ENCODE data around the gene MAN1A1. TPM values are rescaled to one million over a fixed set of nuclear protein-coding genes. Genes with fewer than 3 reads are reported as not detected.
A peak's percentile ranks its signal among the peaks of the same experiment; 100 is the strongest.
"Not testable (repeated sequence)": the region's sequence is repeated elsewhere in the genome, so short reads cannot be mapped to it uniquely, and the experiment has no call there.

Gene MAN1A1
- total RNA-seq, 2 experiments from 2014 or later: 34.8 to 38.4 TPM

DNA sequence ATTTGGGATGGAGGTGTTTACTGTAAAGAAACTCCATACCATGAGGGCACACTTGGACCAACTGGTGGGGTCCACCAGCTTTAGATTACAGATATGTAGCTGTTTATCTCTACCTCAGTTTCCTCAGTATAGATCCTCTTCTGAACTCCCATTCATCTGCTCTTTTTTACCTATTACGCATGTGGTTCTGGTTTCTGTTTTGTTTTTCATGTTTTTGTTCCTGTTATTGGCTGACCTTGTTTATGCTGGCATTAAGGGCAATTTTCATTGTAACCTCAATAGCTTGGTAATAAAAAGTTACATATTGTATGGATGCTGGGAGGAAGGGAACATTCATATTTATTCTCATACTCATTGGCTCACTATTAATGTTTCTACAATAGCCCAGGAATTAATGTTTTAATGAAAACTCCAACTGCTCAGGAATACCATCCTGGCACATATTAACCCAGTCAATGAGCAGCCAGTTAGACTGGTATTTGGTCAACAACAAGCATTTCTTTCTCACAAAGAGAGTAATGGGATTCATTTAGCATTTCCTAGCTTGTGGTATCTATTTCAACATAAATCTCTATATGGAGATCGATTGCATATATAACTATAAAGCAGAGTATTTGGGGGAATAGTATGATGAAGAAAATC, 187.3 kb downstream of the MAN1A1 start:
- H3K27me3 Mint-ChIP-seq: peaks cover 38% of the 10 kb centered on the region
- H3K4me3 Mint-ChIP-seq: no peak overlapping the region
- CTCF ChIA-PET: interaction anchor here (0.5 to 0.8 kb wide), 2 partner anchors 19 to 42 kb away, joined by 3 read pairs; no protein-coding TSS in a partner anchor
- H3K27ac Mint-ChIP-seq: no peak overlapping the region
- no peaks in the 10 kb centered on the region for H3K36me3 Mint-ChIP-seq
- peaks cover 2% of the 10 kb centered on the region for H3K4me1 Mint-ChIP-seq
- DNase-seq (no peak), ATAC-seq (no peak)
- no peaks in the 10 kb centered on the region for H3K9me3 Mint-ChIP-seq (ENCODE audit: low read depth)

DNA sequence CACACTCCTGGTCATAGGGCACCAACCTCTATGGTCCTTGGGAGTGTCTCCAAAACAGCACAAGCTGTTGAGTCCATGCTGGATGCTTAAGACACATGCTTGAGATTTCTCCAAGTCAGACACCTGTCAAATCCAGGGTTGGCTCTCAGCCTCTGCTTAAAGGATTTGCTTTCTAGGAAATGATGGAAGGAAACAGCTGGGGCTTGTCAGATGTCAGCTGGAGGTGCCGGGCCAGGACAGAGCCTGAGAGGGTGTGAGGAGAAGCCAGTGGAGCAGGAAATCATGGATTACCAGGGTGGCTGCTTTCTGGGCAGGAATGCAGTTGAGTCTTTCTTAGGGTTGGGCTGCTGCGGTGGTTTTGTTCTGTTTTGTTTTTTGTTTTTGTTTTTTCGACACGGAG, 188.1 kb downstream of the MAN1A1 start:
- Mint-ChIP-seq H3K27me3 (peaks cover 32% of the 10 kb centered on the region), H3K27ac (no peak overlapping the region), H3K9me3 (ENCODE audit: low read depth) (no peaks in the 10 kb centered on the region), H3K36me3 (no peaks in the 10 kb centered on the region), H3K4me3 (no peak overlapping the region), H3K4me1 (peaks cover 2% of the 10 kb centered on the region)
- no peak for DNase-seq
- ATAC-seq: no peak
- CTCF ChIA-PET: no interaction called here

DNA sequence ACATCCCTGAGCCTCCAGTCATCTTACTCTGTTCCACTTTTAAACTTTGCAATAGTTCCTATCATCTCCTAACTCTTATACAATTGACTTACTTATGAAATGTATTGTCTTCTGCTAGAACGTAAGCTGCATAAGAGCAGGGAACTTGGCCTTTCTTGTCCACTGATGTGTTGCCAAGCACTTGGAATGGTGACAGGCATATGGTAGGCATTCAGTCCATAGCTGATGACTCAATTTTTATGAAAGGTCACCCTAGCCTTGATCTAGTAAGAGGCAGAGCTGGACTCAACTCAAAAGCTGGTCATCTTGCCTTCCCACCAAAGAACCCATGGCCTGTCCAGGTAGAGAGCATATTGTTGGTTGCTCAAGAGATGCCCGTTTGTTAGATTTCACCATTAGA, 188.7 kb downstream of the MAN1A1 start:
- CTCF ChIA-PET: no interaction called here

DNA sequence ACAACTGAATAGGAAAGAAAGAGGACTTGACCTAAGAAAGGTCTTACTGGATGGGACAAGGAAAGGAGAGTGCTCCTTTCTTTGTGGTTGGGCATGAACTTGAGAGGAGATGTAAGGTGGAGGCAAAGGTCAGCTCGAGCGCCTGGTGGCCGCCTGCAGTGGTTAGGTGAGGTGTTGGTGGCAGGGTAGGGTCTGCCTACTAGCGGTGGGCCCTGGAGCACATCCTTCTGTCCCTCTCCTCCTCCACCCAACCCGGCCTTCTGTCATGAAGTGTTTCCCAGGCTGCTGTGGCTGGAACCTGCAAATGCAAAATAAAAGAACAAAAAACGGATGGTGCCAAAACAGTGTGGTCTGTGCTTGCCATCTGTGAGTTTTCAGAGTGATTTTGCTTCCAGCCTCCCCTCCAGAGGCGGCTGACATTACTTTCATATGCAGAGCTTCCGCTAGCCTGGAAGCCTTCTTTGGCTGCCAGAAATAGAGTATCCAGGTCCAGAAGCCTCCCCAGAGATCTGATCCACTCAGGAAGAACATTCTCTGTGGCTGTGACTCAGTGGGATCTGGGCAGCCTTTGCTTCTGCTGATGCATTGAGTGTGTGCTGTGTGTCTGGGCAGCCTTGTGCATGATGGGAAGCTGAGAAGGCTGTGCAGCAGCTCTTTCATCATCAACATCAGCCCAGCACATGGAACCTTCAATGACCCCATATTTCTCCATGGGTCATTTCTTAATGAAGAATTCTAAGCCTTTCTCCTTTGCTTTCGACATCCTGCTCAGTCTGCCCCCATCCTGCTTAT, 191.3 kb downstream of the MAN1A1 start:
- Mint-ChIP-seq H3K36me3 (no peaks in the 10 kb centered on the region), H3K27me3 (peaks cover 33% of the 10 kb centered on the region), H3K9me3 (ENCODE audit: low read depth) (no peaks in the 10 kb centered on the region), H3K4me3 (no peak overlapping the region), H3K4me1 (peaks cover 3% of the 10 kb centered on the region), H3K27ac (no peak overlapping the region)
- DNase-seq (no peak), ATAC-seq (no peak)
- CTCF ChIA-PET: interaction anchor here (1.9 kb wide), 1 partner anchor 9 kb away, joined by 5 read pairs; no protein-coding TSS in a partner anchor

More for the DNA sequence above, 188.7 kb downstream of the MAN1A1 start:
- H3K27ac Mint-ChIP-seq: no peak overlapping the region
- peaks cover 30% of the 10 kb centered on the region for H3K27me3 Mint-ChIP-seq
- H3K4me3 Mint-ChIP-seq: no peak overlapping the region
- no peaks in the 10 kb centered on the region for H3K36me3 Mint-ChIP-seq
- H3K4me1 Mint-ChIP-seq: peaks cover 2% of the 10 kb centered on the region
- no peak for DNase-seq
- no peak for ATAC-seq
- no peaks in the 10 kb centered on the region for H3K9me3 Mint-ChIP-seq (ENCODE audit: low read depth)

DNA sequence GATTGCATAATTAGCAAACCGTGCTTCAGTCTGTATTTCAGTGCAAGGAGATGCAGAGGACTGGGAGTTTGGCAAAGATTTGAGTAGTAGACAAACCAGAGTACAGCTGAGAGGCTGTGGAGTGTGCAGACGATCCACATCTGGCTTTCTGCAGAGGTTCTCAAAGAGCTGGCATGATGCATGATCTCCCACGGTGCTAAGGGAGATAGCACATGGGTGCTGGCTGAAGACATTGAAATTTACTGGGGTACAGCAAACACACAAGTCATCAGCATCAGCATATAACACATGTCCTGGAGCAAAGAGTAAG, 192.1 kb downstream of the MAN1A1 start:
- DNase-seq (no peak), ATAC-seq (no peak)
- Mint-ChIP-seq H3K27me3 (peaks cover 34% of the 10 kb centered on the region), H3K4me3 (no peak overlapping the region), H3K27ac (no peak overlapping the region), H3K9me3 (ENCODE audit: low read depth) (no peaks in the 10 kb centered on the region), H3K36me3 (no peaks in the 10 kb centered on the region), H3K4me1 (peaks cover 3% of the 10 kb centered on the region)
- CTCF ChIA-PET: no interaction called here

DNA sequence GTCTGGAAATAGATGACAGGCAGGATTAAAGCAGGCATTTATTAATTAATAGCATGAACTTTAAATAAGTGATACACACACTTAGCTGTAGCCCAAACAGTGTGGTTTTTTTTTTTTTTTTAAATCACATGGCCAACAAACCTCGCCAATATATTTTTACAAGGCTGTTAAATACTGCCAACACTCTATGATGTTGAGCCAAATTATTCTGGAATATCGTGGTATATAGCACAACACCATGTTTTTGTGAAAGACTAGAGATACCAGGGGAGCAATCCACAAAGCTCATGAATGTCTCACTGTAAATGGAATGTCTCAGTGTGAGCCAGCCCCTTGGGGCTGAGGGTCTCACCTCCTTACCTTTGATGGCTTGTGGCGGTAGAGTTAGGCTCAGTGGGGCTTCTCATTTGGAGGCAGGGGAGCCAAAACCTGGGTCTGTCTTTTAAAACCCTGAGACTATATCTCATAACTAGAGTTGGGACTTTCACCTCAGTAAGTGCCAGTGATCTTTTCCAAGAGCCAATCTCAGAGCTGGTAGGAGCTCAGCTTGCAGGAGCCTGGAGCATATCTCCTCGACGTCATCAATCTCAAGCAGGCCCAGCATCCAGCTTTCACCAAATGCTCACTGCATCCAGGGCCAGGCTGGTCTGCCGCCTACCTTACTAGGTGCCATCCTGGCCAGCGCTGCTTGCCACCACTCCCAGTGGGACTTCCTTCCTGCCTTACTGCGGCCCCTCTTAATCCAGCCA, 192.6 kb downstream of the MAN1A1 start:
- no peak for ATAC-seq
- peaks cover 2% of the 10 kb centered on the region for H3K4me1 Mint-ChIP-seq
- no peak overlapping the region for H3K27ac Mint-ChIP-seq
- H3K4me3 Mint-ChIP-seq: no peak overlapping the region
- DNase-seq: no peak
- no peaks in the 10 kb centered on the region for H3K36me3 Mint-ChIP-seq
- CTCF ChIA-PET: interaction anchor here (1.3 kb wide), 1 partner anchor 9 kb away, joined by 4 read pairs; no protein-coding TSS in a partner anchor
- H3K27me3 Mint-ChIP-seq: peaks cover 36% of the 10 kb centered on the region
- H3K9me3 Mint-ChIP-seq (ENCODE audit: low read depth): no peaks in the 10 kb centered on the region

DNA sequence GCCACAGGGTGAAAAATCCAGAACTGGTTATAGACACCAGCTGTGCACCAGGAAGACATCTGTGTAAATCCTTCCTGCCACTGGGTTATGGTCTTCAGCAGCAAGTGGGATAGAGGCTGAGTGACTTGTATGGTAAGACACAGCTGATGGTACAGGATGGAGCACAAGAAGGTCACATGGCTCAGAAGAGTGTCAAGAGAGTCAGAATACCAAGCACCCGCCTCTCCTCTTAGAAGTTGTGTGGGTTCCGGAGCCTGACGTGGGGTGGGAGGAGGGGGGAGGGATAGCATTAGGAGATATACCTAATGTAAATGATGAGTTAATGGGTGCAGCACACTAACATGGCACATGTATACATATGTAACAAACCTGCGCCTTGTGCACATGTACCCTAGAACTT, 193.5 kb downstream of the MAN1A1 start:
- H3K4me3 Mint-ChIP-seq; H3K36me3 Mint-ChIP-seq; H3K27ac Mint-ChIP-seq; ATAC-seq; H3K4me1 Mint-ChIP-seq; DNase-seq; H3K9me3 Mint-ChIP-seq (ENCODE audit: low read depth): not testable (repeated sequence)
- CTCF ChIA-PET: interaction anchor here (1.3 kb wide), 1 partner anchor 9 kb away, joined by 4 read pairs; no protein-coding TSS in a partner anchor
- H3K27me3 Mint-ChIP-seq: peaks cover 32% of the 10 kb centered on the region

DNA sequence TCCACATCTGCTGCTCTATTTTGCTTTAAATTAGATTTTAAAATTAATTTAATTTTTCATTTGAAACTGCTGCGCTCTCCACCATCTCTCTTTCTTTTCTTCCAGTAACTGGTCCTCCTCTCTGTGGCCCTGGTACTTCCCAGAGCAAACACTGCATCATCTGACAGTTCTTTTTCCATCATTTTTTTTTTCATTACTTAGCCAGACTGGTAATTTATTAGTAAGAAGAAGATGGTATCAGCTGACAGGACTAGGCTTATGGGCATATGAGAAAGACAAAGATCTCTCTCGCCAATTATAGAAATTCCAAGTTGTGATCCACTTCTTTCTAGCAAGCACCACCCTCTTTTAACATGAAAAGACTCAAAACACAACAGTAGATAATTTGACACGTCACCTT, 197.4 kb downstream of the MAN1A1 start:
- peaks cover 6% of the 10 kb centered on the region for H3K9me3 Mint-ChIP-seq (ENCODE audit: low read depth)
- H3K4me3 Mint-ChIP-seq: no peak overlapping the region
- H3K27ac Mint-ChIP-seq: no peak overlapping the region
- no peak for ATAC-seq
- CTCF ChIA-PET: interaction anchor here (1.0 to 1.7 kb wide), 3 partner anchors 23 to 175 kb away, joined by 3 read pairs; no protein-coding TSS in a partner anchor
- H3K27me3 Mint-ChIP-seq: peaks cover 18% of the 10 kb centered on the region
- no peak for DNase-seq
- peaks cover 19% of the 10 kb centered on the region for H3K36me3 Mint-ChIP-seq
- peaks cover 27% of the 10 kb centered on the region for H3K4me1 Mint-ChIP-seq

DNA sequence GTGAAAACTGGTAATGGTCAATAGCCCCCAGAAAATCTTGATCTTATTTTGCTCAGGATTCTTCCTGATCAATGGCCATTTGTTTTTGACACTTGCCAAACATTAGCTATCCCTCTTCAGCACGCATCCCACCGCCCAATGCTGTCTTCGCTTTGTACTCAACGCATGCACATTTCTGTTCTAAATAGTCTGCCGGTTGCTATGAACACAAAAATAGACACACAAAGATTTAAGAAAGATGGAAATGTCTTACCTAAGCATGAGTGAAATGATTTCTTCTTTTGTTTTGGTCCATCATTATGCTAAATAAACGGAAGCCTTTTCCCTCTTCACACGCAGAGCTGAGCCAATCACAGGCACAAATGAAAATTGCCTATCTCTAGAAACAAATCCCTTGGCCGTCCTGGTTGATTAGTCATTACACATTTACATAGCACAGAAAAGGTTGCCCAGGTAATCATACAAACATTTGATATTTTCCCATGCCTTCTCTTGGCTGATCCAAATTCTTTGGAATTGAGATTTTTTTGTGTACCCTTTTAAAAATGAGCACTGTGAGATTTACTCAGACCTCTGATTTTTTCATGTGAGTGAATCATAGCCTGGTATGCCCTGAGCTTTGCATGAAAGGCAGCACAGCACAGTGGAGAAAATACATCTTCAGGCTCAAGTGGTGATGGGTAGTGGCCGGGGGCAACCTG, 200.6 kb downstream of the MAN1A1 start:
- Mint-ChIP-seq H3K27ac (no peak overlapping the region), H3K4me1 (peaks cover 54% of the 10 kb centered on the region), H3K4me3 (no peak overlapping the region), H3K9me3 (ENCODE audit: low read depth) (peaks cover 8% of the 10 kb centered on the region), H3K27me3 (peaks cover 8% of the 10 kb centered on the region), H3K36me3 (peaks cover 26% of the 10 kb centered on the region)
- DNase-seq (no peak), ATAC-seq (no peak)
- CTCF ChIA-PET: interaction anchor here (0.8 to 3.0 kb wide), 14 partner anchors 8 to 320 kb away, joined by 3 to 18 read pairs (median 4); no protein-coding TSS in a partner anchor

DNA sequence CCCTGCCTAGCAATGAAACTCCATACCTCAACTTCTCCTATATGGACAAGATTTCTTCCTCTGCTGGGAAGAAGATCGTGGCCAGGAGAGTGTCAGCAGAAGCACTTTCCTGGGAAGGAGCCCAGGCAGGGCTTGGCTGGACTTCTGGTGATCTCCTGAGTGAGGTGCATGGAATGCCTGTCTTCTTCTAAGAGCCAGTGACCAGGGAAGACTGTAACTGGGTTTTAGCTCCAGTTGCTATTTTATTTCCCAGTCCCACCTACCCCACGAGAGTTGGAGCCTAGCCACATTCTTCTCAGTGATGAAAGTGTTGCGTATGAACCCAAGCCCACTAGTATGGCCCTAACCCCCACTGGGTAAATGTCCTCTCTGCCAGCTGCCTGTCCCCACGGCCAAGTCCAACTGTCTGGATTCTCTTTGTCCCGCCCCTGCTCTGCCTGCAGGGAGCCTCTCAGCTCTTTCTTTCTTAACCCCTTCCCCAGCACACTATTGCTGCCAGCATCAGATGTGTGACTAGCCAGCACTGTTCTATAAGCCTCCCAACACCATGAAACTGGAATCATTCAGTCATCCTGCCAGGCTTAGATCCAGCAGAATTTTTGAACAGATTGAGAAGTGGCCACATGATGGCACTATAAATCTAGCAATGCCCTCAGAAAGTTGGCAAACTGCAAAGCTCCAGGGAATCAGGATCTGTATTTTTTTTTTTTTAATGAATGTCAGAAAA, 201.3 kb downstream of the MAN1A1 start:
- Mint-ChIP-seq H3K36me3 (peaks cover 27% of the 10 kb centered on the region), H3K4me1 (peaks cover 53% of the 10 kb centered on the region), H3K27ac (peak overlapping the region; percentile 85), H3K9me3 (ENCODE audit: low read depth) (peaks cover 8% of the 10 kb centered on the region), H3K27me3 (peaks cover 3% of the 10 kb centered on the region), H3K4me3 (no peak overlapping the region)
- no peak for DNase-seq
- CTCF ChIA-PET: interaction anchor here (0.8 to 3.0 kb wide), 16 partner anchors 8 to 321 kb away, joined by 3 to 18 read pairs (median 4); no protein-coding TSS in a partner anchor
- no peak for ATAC-seq

DNA sequence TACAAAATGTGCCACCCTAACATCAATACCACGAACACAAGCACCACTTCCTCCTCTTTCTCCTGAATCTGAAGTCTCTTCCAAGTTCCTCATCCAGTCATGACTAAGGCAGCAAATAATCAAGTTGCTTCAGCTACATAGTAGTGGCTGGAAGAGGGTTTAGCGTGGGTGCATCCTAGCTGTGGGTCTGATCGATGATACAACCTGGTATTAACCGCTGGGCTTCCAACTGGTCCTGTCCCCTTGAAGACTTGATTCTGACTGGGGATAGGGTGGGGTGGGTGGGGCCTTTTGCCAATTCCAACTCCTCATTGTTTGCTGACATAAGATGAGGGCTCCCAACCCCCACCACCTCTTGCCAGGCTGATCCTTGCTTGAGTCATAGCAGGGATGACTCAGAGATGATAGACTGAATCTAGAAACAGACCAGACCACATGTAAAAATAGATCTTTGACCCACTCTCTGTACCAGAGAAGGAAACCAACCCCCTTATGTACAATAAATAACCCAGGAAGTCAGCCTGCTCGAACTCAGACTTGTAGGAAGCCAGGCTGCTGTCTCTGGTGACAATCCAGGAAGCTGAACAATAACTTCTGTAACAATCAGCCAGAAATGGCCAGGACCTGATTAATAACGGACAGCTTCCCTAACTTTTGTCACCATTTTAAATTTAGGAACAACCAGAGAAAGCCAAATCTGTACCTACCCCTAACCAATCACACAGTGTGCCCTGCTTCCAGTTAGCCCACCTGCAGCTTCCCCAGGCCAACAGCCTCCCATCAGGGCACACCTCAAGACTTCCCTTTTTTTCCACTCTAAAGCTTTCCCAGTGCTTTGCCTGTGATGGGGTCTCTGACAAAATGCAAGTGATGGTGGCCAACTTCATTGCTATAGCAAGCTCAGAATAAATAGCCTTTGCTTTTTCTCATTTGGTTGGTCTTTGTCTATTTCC, 202.2 kb downstream of the MAN1A1 start:
- Mint-ChIP-seq H3K9me3 (ENCODE audit: low read depth) (peaks cover 8% of the 10 kb centered on the region), H3K4me1 (peaks cover 53% of the 10 kb centered on the region), H3K27me3 (peaks cover 2% of the 10 kb centered on the region), H3K4me3 (no peak overlapping the region), H3K27ac (peak overlapping the region; percentile 85), H3K36me3 (peaks cover 27% of the 10 kb centered on the region)
- ATAC-seq (peak; percentile 93), DNase-seq (peak; percentile 81)
- CTCF ChIA-PET: interaction anchor here (0.7 to 3.0 kb wide), 13 partner anchors 9 to 322 kb away, joined by 3 to 18 read pairs (median 5); no protein-coding TSS in a partner anchor
